Stimulated activated naive CD4-positive, alpha-beta T cell treated with Interleukin-2 at 50 U/mL for 16 hours (primary cell): ENCODE measurements around the gene FBXL17.

ENCODE experiments used
- DNase-seq: peaks from one replicate; lab custom pipeline; 2025; lab: John Stamatoyannopoulos, UW

The FBXL17 gene

GRCh38 chr5:107950776-107951175, 431.1 kb downstream of the FBXL17 start:
- no peak for DNase-seq

GRCh38 chr5:107949688-107950341, 432.1 kb downstream of the FBXL17 start:
- DNase-seq: no peak

- DNase-seq: no peak
Measured at GRCh38 chr5:107948377-107948776, 433.5 kb downstream of the FBXL17 start.

- no peak for DNase-seq
Measured at GRCh38 chr5:107945061-107945460, 436.8 kb downstream of the FBXL17 start.

- DNase-seq: no peak
Measured at GRCh38 chr5:107943923-107944322, 438.0 kb downstream of the FBXL17 start.

- no peak for DNase-seq
Measured at GRCh38 chr5:107941036-107941435, 440.9 kb downstream of the FBXL17 start.

- DNase-seq: no peak
Measured at GRCh38 chr5:107937651-107938355, 444.1 kb downstream of the FBXL17 start.

- no peak for DNase-seq
Measured at GRCh38 chr5:107937204-107937603, 444.7 kb downstream of the FBXL17 start.

GRCh38 chr5:107936515-107936914, 445.4 kb downstream of the FBXL17 start:
- DNase-seq: no peak

GRCh38 chr5:107935645-107936044, 446.3 kb downstream of the FBXL17 start:
- DNase-seq: no peak

GRCh38 chr5:107933326-107933725, 448.6 kb downstream of the FBXL17 start:
- DNase-seq: no peak

- no peak for DNase-seq
Measured at GRCh38 chr5:107930891-107931290, 451.0 kb downstream of the FBXL17 start.

GRCh38 chr5:107930092-107930491, 451.8 kb downstream of the FBXL17 start:
- no peak for DNase-seq

- no peak for DNase-seq
Measured at GRCh38 chr5:107929080-107929479, 452.8 kb downstream of the FBXL17 start.

- no peak for DNase-seq
Measured at GRCh38 chr5:107926121-107926520, 455.8 kb downstream of the FBXL17 start.

GRCh38 chr5:107925200-107925599, 456.7 kb downstream of the FBXL17 start:
- DNase-seq: no peak

- DNase-seq: no peak
Measured at GRCh38 chr5:107919969-107920368, 461.9 kb downstream of the FBXL17 start.

- DNase-seq: no peak
Measured at GRCh38 chr5:107919361-107919760, 462.5 kb downstream of the FBXL17 start.

- no peak for DNase-seq
Measured at GRCh38 chr5:107917983-107918382, 463.9 kb downstream of the FBXL17 start.

GRCh38 chr5:107916731-107917725, 464.9 kb downstream of the FBXL17 start:
- DNase-seq: no peak

- no peak for DNase-seq
Measured at GRCh38 chr5:107915176-107915812, 466.6 kb downstream of the FBXL17 start.

- no peak for DNase-seq
Measured at GRCh38 chr5:107913494-107913893, 468.4 kb downstream of the FBXL17 start.
